Common myeloid progenitor, CD34-positive (primary cell): ENCODE results near the gene GRIP2.

Experiments used
- CTCF ChIA-PET: fragments of 350-600 bp; sonication (Branson Sonifier 250); formaldehyde crosslinking; loops from one replicate; lab custom pipeline; 2021; ENCODE audit warnings: antibody characterized with exemption; lab: Charles Lee
- POLR2A ChIA-PET: fragments of 350-600 bp; sonication (Branson Sonifier 250); formaldehyde crosslinking; loops from one replicate; lab custom pipeline; 2021; ENCODE audit warnings: antibody characterized with exemption; lab: Charles Lee
- DNase-seq, 3 donors: peaks; one replicate each; pipeline versions ENCODE4 v3.0.0 to v3.0.0-alpha.2; 2013
- H3K27ac ChIP-seq, 2 experiments: 1 replicate in 1 of 2; 2 replicates in 1 of 2; pipeline ENCODE4 v1.7.0; 2013; ENCODE audit warnings: inconsistent platforms in 2 of 2, low read length in 2 of 2, mild to moderate bottlenecking in 2 of 2, low read depth in 1 of 2, moderate library complexity in 1 of 2; ENCODE audit not compliant: severe bottlenecking in 2 of 2, insufficient read depth in 1 of 2, poor library complexity in 1 of 2
- H3K27me3 ChIP-seq, 5 experiments: replicated peaks in 2 of 5; 1 replicate in 3 of 5; 2 replicates in 2 of 5; pipeline versions ENCODE4 v1.6.1 to v1.7.0; 2013; ENCODE audit warnings: low read length in 4 of 5, mild to moderate bottlenecking in 2 of 5, moderate library complexity in 2 of 5, inconsistent platforms in 1 of 5; ENCODE audit not compliant: insufficient read depth in 5 of 5, control insufficient read depth in 4 of 5
- H3K36me3 ChIP-seq, 4 experiments: 1 replicate in 2 of 4; 2 replicates in 2 of 4; pipeline versions ENCODE4 v1.6.1 to v1.7.0; 2013; ENCODE audit warnings: low read length in 3 of 4, control low read depth in 1 of 4, mild to moderate bottlenecking in 1 of 4; ENCODE audit not compliant: control insufficient read depth in 4 of 4, insufficient read depth in 4 of 4
- H3K4me1 ChIP-seq, 4 experiments: 1 replicate in 3 of 4; 2 replicates in 1 of 4; pipeline versions ENCODE4 v1.6.1 to v1.7.1; 2013; ENCODE audit warnings: low read length in 3 of 4, mild to moderate bottlenecking in 3 of 4, control low read depth in 1 of 4, inconsistent platforms in 1 of 4, moderate library complexity in 1 of 4; ENCODE audit not compliant: control insufficient read depth in 4 of 4, insufficient read depth in 4 of 4; ENCODE audit errors: control extremely low read depth in 1 of 4
- H3K4me3 ChIP-seq, 7 experiments: 1 replicate in 4 of 7; 2 replicates in 3 of 7; pipeline versions ENCODE4 v1.5.1 to v1.7.0; 2013; ENCODE audit warnings: mild to moderate bottlenecking in 7 of 7, low read length in 6 of 7, moderate library complexity in 6 of 7, inconsistent platforms in 2 of 7, low read depth in 2 of 7, control low read depth in 1 of 7; ENCODE audit not compliant: insufficient read depth in 4 of 7, control insufficient read depth in 1 of 7; ENCODE audit errors: extremely low read depth in 1 of 7
- H3K9me3 ChIP-seq, 5 experiments: 1 replicate in 4 of 5; 2 replicates in 1 of 5; pipeline versions ENCODE4 v1.6.1 to v1.7.1; 2013; ENCODE audit warnings: low read length in 4 of 5, mild to moderate bottlenecking in 2 of 5, inconsistent platforms in 1 of 5, low read depth in 1 of 5, moderate library complexity in 1 of 5; ENCODE audit not compliant: control insufficient read depth in 4 of 5, insufficient read depth in 2 of 5; ENCODE audit errors: control extremely low read depth in 1 of 5
- WGBS: methylation state at CpG from one replicate; pipeline ENCODE4 v1.1.5; 2013; ENCODE audit not compliant: insufficient coverage; 5-methylcytosine and 5-hydroxymethylcytosine counted together

The GRIP2 gene

DNA sequence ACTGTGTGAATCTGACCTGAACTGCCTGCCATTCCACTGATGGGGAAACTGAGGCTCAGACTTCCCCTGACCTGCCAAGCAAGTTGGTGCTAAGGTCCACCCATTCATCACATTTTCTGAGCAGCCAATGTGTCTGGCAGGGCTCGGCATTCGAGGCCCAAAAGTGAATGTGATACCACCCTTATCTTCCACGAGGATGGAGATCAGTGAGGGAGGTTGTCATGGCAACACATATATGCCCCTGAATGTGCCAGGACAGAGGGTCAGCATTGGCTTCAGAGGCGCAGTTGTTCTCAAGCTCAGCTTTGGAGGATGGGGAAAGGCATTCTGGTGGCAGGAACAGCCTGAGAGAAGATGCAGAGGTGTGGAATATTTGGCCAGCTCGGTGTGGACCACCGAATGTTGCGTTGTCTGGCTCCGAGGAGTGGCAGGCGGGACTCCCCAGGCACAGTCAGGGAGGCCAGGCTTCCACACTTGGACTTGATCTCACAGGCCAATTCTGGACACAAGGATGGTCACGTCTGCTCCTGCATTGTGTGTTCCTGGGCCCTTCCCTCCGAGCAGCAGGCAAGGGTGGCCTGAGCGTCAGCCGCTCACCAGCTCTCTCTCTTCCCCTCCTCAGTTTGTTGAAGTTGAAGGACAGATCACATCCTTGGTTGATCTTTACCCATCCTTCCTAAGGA, 63.4 kb downstream of the GRIP2 start:
- Histone ChIP-seq H3K4me3 (no peak overlapping the region), H3K36me3 (peaks cover 23 to 98% (median 71%) of the 10 kb centered on the region in 4 experiments), H3K27me3 (no peaks in the 10 kb centered on the region), H3K4me1 (no peaks in the 10 kb centered on the region), H3K27ac (no peak overlapping the region), H3K9me3 (no peaks in the 10 kb centered on the region)
- POLR2A ChIA-PET, result interaction anchor here (0.7 kb wide), 1 partner anchor 464 kb away, joined by 3 read pairs; no protein-coding TSS in a partner anchor
- no peak for DNase-seq
- 99% methylated on average over 11 of the region's 13 CpGs for WGBS
- CTCF ChIA-PET, result interaction anchor here (0.9 to 2.1 kb wide), 5 partner anchors 8 to 215 kb away, joined by 3 to 8 read pairs (median 6); no protein-coding TSS in a partner anchor

DNA sequence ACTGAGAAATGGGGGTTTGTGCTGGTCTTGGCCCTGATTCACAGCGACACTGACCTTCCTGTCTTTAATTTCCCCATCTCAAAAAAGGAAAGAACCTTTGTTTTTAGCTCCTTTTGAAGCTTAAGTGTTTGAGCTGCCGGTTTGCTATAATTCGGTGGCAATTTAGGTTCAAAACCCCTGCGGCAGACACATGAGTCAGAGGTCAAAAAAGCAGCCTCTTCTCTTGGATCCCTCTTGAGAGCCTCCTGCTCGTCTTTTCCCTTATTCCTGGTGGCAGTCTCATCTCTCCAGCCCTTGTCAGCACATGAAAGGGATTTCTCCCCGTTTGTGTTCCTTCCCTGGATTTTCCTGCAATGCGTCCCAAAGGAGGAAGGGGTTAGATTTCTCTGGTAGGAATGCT, 64.5 kb downstream of the GRIP2 start:
- POLR2A ChIA-PET, result no interaction called here
- CTCF ChIA-PET, result interaction anchor here (1.1 to 2.1 kb wide), 7 partner anchors 8 to 271 kb away, joined by 3 to 8 read pairs (median 3); no protein-coding TSS in a partner anchor
- H3K36me3 ChIP-seq, result peaks cover 26 to 96% (median 73%) of the 10 kb centered on the region in 4 experiments

DNA sequence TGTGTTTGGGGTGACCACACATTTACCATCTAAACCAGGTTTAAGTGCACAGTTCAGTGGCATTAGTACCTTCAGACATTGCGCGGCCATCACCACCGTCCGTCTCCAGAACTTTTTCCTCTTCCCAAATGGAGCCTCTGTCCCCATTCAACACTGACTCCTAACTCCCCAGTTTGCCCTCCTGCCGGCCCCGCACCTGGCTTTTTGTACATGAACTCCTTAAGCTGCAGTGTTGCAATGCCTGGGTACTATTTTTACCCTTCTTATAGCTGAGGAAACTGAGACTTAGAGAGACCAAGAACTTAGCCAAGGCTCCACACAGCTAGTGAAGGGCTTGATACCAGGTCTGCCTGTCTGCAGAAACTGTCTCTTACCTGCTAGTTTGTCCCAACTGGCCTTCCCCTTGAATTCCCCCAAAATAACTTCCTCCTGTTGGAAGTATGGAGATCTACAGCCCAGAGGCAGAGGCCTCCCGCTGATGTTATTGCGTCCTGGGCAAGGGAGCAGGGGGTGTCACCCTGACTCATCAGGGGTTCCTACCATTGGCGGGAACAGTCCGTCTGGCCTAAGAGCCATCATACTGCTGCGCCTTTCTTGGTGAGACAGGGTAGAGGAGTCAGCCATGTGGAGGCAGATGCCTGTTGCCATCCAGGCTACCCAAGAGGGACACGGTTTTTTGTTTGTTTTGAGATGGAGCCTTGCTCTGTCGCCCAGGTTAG, 65.6 kb downstream of the GRIP2 start:
- no peaks in the 10 kb centered on the region for H3K9me3 ChIP-seq
- peaks cover 21 to 96% (median 69%) of the 10 kb centered on the region in 4 experiments for H3K36me3 ChIP-seq
- no peak overlapping the region for H3K4me3 ChIP-seq
- H3K4me1 ChIP-seq, result no peaks in the 10 kb centered on the region
- no peak overlapping the region for H3K27ac ChIP-seq
- no peak for DNase-seq
- ChIA-PET POLR2A (no interaction called here), CTCF (interaction anchor here (1.1 to 2.1 kb wide), 5 partner anchors 10 to 270 kb away, joined by 3 to 8 read pairs (median 3); no protein-coding TSS in a partner anchor)
- WGBS, result 98% methylated on average over 11 of the region's 13 CpGs
- no peaks in the 10 kb centered on the region for H3K27me3 ChIP-seq

More for the DNA sequence above, 64.5 kb downstream of the GRIP2 start:
- no peaks in the 10 kb centered on the region for H3K27me3 ChIP-seq
- no peaks in the 10 kb centered on the region for H3K4me1 ChIP-seq
- H3K27ac ChIP-seq, result no peak overlapping the region
- no peak overlapping the region for H3K4me3 ChIP-seq
- WGBS, result 97% methylated on average over 5 of the region's 7 CpGs
- H3K9me3 ChIP-seq, result no peaks in the 10 kb centered on the region
- no peak for DNase-seq

DNA sequence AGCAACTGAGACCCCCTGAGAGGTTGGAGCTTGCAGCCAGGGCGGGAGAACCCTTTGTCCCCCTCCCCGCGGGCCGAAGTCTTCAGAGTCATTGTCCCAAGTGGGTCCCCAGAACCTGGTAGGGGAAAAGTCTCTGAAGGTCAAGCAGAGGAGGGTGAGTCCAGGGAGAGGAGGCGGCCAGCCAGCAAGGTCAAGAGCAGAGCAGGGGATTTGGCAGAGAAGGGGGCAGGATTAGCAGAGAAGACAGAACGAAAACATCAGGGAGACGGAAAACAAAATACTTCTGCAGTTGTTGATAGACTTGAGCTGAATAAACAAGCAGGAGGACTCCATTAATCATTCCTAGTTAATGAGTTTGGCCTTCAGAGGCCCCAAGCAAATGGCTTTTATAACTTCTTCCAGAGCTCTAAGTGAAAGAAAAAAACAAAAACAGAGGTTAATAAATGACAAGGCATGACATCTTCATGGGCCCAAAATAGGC, 66.7 kb downstream of the GRIP2 start:
- no peak for DNase-seq
- Histone ChIP-seq H3K4me1 (no peaks in the 10 kb centered on the region), H3K4me3 (no peak overlapping the region), H3K27me3 (no peaks in the 10 kb centered on the region), H3K27ac (no peak overlapping the region), H3K36me3 (peaks cover 21 to 96% (median 67%) of the 10 kb centered on the region in 4 experiments), H3K9me3 (no peaks in the 10 kb centered on the region)
- 98% methylated on average over 4 of the region's 7 CpGs for WGBS
- ChIA-PET CTCF (no interaction called here), POLR2A (no interaction called here)

DNA sequence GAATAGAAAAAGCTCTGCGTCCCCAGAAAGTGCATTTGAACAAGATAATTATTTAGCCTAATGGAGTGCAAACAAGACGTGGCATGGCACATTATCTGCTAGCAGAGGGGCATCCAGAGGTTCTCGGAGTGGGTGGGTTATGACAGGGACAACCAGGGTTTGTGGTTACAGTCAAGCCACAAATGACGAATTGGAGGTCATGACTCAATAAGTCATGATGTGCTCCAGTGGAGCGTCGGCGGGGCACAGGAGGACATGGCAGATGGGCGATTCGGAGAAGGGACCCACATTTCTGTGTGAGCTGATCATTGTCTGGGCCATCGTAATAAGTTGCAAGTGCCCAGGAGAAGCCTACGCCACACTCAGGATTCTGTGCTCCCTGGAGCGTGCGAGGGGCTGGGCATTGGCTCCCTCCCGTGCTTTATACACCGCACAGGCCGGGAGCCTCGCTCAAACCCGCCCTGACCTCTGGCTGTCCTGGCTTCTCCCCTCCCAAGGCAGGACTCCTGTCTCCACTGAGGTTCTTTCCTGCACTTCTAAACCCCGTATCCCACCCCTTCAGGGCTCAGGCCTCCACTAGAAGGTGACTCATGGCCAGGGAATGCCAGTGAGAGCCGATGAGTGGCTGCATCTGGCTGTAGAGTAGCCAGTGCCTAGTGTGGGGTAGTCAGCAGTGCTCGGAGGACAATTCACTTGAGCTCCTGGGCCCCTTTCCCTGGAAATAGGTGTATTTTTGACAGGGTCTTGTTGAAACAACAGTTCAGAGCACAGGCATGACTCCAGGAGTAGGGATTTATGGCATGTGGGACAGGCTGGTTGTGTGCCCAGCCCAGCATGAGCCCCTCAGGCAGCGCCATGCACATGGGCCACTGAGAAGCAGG, 67.4 kb downstream of the GRIP2 start:
- H3K4me3 ChIP-seq, result no peak overlapping the region
- no peaks in the 10 kb centered on the region for H3K4me1 ChIP-seq
- no peaks in the 10 kb centered on the region for H3K27me3 ChIP-seq
- CTCF ChIA-PET, result interaction anchor here (1.1 to 1.5 kb wide), 2 partner anchors 212 to 269 kb away, joined by 3 to 7 read pairs; no protein-coding TSS in a partner anchor
- WGBS, result 98% methylated on average over 21 of the region's 22 CpGs
- POLR2A ChIA-PET, result no interaction called here
- peaks cover 15 to 92% (median 63%) of the 10 kb centered on the region in 4 experiments for H3K36me3 ChIP-seq
- no peak overlapping the region for H3K27ac ChIP-seq
- H3K9me3 ChIP-seq, result no peaks in the 10 kb centered on the region
- no peak for DNase-seq

DNA sequence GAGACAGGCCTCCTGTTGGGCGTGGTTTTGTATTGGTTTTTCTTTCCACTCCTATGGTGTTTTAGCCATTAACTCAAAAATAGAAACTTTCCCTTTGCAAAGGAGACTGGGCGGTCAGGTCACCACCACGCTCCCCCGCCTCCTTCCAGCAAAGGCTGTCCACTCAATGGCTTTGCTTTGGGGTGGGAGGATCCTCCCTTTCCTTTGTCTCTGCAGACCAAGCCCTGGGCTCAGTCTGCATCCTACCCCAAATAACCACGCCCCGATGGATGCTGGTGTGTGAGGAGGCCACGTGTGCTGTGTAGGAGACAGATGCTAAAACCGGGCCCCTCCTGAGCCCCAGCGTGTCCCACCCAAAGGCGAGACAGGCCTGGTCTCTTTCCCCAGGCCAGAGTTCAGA, 68.5 kb downstream of the GRIP2 start:
- Histone ChIP-seq H3K4me1 (no peaks in the 10 kb centered on the region), H3K27me3 (no peaks in the 10 kb centered on the region), H3K9me3 (no peaks in the 10 kb centered on the region), H3K36me3 (peaks cover 14 to 92% (median 63%) of the 10 kb centered on the region in 4 experiments), H3K27ac (no peak overlapping the region), H3K4me3 (no peak overlapping the region)
- DNase-seq, result no peak
- ChIA-PET POLR2A (no interaction called here), CTCF (interaction anchor here (1.5 kb wide), 1 partner anchor 268 kb away, joined by 7 read pairs; no protein-coding TSS in a partner anchor)
- WGBS, result 93% methylated on average over 5 of the region's 10 CpGs
